GM19043 (cell line): ENCODE measurements around the gene TSPAN7.

Experiments
- ATAC-seq: cut with Tn5 transposase; IDR thresholded peaks from one replicate; pipeline ENCODE4 v1.9.1; 2021; ENCODE audit warnings: low read depth; ENCODE audit not compliant: unreplicated experiment

The TSPAN7 gene

DNA sequence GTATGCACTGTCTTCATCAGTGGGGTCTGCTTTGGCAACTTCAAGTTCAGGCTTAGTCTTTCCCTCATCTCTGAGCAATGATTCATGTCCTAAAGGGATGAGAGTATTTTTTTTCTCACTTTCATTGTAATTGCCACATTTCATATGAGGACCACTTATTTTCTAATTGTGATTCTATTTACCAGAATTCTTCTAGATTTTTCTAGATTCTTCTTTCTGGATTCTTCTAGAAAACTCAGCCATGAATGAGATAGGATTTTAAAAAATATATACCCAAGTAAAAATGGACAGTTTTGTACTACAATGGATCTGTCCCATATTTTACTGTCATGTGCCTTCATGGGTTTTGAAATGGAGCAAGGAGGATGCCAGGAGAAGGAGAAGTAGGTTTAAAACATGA lies 78.4 kb downstream of the TSPAN7 start:
- no peak for ATAC-seq

DNA sequence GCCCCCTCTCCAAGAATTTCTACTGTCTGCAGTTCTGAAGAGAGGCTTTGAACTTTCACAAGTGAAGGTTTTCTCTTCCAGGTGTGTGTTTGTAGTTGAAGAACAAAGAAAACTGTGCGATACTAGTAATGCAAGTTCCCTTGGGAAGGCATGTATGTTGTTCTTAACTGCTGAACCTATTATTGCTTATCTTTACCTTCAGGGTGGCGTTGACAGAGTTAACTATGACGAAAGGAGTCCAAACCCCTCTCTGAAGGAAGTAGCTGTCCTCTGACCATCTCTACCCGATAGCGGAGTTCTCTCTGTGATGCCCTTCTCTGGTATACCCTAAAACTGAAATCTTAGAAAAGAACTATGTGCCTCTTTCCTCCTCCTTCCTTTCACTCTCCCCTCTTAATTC lies 79.9 kb downstream of the TSPAN7 start:
- no peak for ATAC-seq

DNA sequence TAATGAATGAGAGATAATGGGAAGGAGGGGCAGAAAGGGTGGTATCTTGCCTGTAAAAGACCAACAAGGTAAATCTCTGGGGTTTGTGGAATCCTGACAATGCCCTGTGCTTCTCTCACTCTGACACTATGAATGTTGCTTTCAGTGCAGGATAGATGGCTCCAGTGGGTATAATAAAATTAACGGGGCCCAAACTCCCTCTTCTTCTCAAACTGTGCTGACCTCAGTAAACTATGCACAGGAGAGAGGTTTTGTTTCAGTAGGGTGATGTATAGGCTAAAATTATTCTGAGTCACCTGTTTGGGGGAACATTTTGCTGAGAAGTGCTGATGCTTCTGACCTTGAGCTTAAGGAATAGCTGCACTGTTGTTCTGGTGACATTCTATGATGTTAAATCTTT lies 82.6 kb downstream of the TSPAN7 start:
- ATAC-seq, result no peak

DNA sequence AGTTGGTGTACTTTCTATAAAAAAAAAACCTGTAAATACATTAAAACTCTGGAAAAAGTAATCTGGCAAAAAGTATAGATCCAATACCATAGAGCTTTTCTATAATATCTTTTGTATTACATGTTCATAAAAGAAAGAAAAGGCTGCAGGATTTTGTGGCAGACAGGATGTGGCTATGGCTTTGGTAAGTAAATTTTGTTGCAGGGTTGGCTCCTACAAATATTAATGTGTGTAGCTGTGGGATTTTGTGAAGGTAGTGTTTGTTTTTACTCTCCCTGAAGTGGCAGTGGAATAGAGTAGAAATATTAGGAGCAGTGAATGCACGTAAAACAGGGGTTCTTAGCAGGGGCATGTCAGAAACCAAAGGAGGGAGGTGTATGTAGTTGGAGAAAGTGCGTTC lies 84.8 kb downstream of the TSPAN7 start:
- ATAC-seq, result no peak

DNA sequence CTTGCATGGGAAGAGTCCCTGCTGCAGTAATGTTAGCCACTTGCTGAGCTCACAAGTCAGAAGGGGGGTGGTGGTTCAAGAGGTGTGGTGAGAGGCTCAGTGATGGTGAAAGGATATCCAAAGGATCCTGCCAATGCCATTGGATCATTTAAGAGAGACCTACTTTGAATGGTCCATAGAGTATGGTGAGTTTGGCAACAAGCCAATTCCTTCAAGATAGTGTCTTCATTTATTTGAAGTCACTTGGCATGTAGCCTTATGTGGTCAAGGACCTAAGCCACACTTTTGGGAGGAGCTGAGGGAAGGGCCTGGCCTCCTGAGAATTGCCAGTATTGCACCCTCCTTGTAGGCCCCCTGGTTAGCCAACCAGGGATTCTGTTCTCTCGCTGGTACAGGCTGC lies 87.9 kb downstream of the TSPAN7 start:
- ATAC-seq, result no peak

DNA sequence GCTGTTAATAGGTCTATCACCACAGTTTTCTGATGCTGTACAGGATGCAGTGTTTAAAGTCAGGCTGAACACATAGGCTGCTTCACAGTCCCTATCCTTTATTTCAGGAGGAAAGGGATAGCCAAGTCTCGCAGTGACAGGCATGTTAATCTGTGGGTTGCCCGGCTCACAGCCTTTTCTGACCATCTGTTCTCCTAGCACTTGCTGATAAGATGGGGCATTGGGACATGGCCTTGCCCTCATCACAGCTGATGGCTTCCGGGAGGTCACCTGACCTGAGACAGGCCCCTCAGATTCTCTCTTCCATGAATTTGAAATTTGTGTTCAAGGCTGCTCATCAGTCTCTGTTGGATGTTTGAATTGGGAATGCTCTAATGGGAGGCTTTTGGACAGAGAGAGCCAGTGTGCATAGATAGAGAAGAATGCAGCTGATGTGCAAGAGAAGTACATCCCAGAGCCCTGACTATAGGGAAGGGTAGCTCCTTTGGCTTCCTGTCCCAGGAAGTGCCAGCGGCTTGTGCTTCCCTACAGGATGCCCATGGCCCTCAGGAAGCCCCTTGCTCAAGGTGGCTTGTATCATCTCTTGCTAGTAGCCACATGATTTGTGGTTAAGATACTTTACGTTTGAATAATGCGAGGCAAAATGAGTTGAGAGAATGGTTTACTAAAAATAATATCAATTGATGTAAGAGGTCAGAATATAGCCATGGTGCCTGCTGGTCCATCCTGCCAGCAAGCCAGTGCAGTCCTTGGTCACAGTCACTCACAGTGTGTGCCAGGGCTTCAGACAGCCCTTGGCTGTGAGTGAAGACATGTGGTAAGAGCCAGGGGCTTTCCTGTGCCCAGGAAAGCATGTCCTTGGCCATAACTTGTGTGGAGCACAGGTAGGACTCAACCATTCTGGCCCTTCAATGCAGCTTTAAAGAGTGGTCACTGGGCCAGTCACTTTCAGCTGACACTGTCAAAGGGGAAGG lies 88.6 kb downstream of the TSPAN7 start:
- ATAC-seq, result no peak

DNA sequence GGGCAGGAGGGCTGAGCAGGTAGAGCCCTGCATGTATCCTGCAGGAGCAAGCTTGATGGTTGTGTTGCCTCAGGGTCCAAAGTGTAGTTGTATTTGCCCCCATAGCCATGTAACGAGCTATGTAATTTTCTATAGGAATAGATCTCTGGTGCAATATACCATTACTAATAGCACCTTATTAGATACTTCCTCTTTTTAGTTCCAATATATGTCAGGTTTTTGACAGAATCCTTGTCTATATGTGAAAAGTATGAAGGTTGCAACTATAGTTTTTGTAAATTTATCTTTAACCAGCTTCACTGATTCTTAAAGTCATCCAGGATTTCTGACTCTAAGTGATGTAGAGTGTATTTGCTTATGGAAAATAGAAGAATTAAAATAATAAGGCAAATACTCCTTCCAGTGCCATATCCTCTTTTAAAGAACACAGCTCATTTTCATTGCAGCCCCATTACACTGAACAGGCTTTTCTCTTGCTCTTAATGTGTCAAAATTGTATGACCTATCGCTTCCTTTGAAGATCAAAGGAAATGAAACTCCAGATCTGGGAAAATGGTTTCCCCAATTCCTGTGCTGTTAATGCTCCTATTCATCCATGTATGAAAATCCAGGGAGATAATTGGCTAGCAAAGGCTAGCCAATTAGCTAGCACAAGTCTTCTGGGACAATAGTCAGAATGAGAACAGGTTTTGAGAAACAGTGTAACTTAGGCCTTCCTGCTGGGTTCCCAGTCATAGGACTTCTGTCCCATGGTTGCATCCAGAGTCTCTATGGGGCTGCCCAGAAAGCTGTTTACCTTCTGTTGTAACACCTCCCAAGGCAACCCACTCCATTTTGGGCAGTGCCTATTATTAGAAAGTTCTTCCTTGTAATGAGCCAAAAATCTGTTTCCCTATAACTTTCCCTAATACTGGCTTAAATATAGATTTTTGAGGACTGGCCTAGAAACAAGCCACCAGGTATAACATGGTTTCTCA lies 90.6 kb downstream of the TSPAN7 start:
- ATAC-seq, result no peak

DNA sequence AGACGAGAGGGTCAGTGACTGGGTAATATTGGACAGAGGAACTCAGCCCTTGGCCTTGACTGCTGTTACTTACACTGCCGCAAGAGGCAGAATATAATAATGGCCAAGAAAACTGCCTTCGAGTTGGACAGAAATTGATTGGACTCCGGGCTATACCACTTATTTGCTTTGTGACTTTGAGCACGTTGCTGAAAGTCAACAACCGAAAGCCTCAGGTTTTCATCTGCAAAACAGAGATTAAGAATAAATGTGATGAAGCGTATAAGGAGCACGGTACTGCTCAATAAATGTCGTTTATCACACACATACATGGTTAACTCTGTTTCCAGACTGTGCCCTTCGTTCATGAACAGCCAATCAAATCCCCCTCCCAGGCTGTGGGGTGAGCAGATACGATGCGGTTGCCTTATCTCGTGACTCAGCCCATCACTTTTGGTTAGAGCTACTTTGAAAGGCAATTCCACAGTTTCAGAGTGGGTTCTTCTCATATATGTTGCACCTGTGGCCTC lies 91.6 kb downstream of the TSPAN7 start:
- no peak for ATAC-seq

DNA sequence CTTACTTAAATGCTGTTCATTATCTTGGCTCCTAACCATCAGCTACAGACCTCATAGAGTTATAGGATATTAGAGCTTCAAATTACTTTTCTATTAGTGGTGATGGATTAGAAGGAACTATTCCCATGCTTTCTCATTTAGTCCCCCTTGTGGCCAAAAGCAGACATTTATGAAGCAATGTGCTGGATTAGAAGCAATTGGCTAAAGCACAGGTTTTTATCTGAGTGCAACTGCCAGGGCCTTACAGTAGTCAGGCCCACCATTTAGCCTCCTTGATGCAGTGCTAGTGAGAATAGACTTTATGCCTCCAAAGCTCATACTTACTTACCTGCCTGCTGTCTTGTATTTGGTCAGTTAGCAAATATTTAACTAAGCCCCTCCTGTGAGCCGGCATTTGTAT lies 93.0 kb downstream of the TSPAN7 start:
- no peak for ATAC-seq

DNA sequence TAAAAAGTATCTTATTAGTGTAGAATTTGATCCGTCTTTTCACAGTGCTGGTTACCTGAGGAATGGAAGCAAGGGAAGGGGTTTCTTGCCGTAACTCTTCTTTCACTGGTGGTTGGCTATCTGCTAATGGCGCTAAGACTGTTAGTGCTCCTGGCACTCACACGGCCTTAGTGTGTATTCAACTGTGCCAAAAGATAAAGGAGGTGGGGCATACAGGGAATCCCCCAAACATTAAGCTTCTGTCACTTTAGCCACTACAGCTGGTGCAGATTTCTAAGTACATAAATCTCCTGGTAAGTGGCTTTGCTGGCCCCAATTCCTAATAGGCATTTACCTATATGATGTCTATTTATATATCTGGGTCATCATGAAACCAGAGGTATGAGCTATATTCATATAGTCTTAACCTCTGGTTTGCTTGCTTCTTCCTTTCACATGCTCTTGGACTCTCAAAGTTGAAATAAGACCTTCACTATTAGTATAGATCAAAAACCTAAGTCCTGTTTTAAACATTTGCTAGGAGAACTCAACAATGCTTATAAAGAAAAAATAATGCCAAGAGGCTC lies 95.1 kb downstream of the TSPAN7 start:
- no peak for ATAC-seq

DNA sequence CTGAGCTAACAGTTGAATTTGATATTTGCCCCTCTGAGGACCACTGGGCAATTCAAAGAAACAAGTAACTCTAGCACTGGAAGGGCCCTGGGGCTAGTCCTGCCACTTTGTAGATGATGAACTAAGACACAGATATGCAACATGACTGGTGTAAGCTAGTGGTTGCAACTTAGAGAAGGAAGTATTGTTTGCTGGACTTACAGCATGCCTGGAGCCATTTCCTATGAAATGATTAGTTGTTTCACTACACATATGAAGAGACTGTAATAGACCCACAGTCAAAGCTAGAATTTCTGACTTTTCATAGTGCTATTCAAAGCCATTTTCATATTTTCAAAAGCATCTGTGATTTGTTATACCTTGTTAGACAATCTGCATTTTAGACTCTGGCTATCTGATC lies 96.2 kb downstream of the TSPAN7 start:
- ATAC-seq, result no peak

DNA sequence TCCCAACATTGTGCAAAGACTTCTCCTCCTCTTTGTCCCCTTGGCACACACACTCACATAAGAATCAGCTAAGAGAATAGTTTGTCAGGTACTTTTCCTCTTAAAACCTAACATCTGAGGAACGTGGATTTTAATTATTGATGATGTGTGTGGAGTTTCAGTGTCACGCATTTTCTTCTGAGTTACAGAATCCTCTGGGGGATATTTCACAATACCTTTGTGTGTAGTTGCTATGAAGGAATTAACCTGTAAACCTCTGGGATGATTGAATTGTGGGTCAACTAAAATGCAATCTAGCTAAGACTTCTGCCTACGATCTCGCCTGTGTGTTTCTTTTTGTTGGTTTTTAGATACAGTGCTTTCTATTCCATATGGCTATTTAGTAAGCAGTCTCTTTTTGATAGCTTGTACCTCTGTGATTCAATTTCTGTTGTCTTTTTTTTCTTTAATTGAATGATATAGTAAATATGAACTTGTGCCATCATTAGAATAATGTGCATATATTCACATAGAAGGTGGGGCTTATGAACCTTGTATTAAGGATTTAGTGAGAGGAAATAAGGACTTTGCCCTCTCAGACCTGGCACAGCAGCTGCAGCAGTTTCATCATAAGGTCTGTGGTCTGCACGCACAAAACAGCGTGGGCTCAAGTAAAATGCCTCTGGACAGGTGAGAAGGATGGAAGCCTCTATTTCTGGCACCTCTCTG lies 99.2 kb downstream of the TSPAN7 start:
- no peak for ATAC-seq

DNA sequence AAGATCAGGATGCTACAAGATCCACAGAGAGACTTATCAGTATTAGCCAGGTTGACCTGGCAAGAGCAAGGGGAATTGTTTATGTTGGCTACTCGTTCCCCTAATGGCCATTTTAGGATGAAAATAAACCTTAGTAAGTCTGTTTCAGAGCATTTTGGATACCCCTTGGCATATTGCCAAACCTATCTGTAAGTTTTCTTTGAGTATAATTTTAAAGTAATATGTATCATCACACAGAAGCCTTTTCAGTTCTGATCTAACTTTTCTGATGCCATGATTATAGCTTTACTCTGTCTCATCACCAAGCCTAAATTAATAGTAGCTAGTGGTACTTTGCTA lies 99.7 kb downstream of the TSPAN7 start:
- ATAC-seq, result no peak

DNA sequence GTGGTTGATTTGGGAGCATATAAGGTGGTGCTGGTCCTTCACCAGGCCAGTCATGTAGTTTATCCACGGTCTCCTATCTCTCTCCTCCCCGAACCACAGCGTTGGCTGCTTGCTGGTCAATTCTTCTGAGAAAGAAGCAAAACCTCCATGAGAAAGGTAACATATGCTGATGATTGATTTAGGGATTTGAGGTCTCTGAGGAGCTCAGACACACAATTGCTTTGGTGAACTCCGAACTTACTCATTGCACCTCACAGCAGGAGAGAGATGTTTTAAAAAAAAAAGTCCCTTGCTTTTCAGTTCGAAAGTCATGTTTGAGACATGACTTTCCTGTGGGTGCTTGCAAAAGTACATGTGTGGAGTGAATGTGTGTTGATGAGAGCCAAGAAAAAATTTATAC lies 100.2 kb downstream of the TSPAN7 start:
- ATAC-seq, result no peak

DNA sequence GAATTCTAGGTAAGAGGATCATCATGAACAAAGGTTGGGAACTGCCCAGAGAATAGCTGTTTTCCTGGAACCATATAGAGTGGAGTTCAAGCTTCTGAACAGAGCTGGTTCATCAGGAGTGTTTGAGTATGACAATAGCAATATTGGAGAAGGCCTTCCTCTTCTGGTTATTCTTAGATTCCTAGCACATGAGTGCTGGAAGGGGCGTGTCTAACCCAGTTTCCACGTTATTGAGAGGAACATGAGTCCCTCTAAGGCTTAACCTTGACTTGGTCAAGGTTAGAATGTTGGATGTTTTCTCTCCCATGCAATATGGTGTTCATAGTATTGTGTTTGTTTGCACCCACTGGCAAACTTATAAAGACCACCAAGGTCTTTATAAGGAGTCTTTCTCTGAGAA lies 101.3 kb downstream of the TSPAN7 start:
- ATAC-seq, result no peak

DNA sequence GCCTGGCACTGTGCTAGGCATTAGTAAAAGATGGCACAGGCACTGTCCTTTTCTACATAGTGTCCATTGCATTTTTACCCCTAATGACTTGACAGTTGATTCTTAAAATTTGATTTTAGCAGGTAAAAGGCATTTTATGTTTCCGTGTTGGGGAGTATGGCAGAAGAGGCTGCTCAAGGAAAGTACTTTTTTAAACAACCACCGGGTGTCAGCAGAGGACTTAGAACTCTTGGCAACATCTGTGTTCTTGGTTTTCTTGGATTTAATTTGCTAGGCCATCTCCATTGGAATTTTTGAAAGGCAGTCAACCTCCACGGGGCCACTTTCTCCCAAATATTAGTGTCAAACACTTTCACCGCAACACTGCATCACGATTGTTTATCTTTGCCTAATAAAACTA lies 102.9 kb downstream of the TSPAN7 start:
- ATAC-seq, result no peak

DNA sequence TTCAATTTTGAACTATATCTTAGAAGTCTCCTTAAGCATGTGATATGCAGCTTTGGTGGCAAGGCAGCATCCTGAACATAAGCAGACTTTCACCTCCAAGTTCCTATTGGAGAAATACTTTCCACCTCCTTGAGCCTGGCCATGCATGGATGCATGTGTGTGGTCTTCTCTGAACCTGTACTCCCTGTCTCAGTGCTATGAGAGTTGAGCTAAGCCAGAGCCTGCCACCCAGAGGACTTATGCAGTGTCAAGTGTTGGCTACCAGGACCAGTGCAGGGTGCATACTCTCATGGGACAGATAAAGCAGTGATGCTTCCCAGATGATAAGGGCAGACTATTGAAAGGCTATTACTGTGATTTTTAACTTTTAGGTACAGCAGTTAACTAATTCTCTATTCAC lies 105.6 kb downstream of the TSPAN7 start:
- ATAC-seq, result no peak

DNA sequence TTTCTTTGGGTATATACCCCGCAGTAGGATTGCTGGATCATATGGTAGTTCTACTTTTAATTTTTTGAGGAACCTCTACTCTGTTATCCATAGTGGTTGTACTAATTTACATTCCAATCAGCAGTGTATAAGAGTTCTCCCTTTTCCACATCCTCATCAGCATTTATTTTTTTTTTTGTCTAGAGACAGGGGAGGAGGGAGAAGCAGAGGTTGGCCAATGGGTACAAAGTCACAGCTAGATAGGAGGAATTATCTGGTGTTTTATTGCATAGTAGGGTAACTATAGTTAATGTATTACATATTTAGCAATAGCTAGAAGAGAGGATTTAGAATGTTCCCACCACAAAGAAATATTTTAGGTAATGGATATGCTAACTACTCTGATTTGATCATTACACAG lies 107.4 kb downstream of the TSPAN7 start:
- no peak for ATAC-seq

DNA sequence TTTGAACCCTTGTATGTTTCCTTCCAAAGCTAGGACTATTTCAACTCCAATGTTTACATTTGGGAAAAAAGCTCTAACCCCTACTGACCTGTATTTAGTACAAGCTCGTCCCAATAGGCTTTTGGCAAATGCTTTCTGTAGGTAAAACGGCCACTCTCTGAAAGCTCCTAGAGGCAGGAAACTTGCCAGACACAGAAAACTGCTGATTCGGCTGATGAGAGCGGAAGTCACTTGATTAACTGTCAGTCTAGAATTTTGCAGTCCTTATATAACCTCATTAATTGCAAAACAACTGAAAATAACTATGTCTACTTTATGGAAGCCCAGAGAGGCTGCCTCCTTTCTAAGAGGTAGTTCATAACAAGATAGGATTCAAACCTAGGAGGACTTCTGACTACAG lies 108.1 kb downstream of the TSPAN7 start:
- no peak for ATAC-seq

DNA sequence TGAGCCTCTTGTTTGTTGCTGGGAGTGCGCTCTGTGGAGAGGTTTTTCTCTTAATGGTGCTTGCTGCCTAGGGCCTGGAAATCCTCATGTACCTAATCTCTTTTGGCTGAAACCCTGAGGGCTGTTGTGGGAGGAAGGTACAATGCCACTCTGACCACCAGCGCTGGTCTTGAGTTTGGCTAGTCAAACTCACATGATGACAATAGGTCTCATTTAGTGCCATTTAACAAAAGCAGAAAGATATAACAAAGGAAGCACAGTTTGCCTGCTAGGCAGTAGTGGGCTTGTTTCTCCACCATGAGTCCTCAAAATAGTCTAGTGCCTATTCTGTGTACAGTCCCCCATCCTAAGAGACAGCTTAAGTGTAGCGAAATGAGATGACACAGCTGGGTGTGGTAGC lies 111.3 kb downstream of the TSPAN7 start:
- no peak for ATAC-seq
